Measurements from ENCODE around the gene HTATIP2. TPM values are rescaled to one million over a fixed set of nuclear protein-coding genes. Genes with fewer than 3 reads are reported as not detected.

HTATIP2 gene
- total RNA-seq, 4 donors from 2014 or later: 8.0 to 183 (median 100) TPM

GRCh38 chr11:20367313-20367948 is 3.9 kb downstream of the HTATIP2 start:
- WGBS, 2 donors (ENCODE audit: low coverage in 1 of 2): 55 to 61% methylated on average over 9 of the region's 9 CpGs
- peak overlapping the region; percentile 1 to 63 (median 40) for H3K27ac ChIP-seq
- in situ Hi-C loops (cut with MboI; ENCODE audit: low pct_ligation_motif_present in 1 of 4, low pct_unique_long_range_greater_than_20kb in 1 of 4, low sequenced_read_pairs in 3 of 4) (loop anchor here in 2 of 4 donors (25.0 kb wide), 2 partner anchors 430 to 805 kb away; no protein-coding TSS in a partner anchor), intact Hi-C loops (cut with DNase I; ENCODE audit: low total_unique reads) (no loop called here)
- no peak overlapping the region for H3K4me3 ChIP-seq
- peaks cover 0 to 30% (median 25%) of the 10 kb centered on the region in 4 donors for H3K4me1 ChIP-seq
- no peaks in the 10 kb centered on the region for H3K27me3 ChIP-seq
- TF ChIP-seq POLR2AphosphoS5 (IDR thresholded peaks at IDR 0.05) (peak in 1 of 3 donors; percentile 24), EP300 (IDR thresholded peaks at IDR 0.05; ENCODE audit: low read depth) (no peak), POLR2A (IDR thresholded peaks at IDR 0.05) (no peak)
- TF ChIP-seq, protein P1, sequence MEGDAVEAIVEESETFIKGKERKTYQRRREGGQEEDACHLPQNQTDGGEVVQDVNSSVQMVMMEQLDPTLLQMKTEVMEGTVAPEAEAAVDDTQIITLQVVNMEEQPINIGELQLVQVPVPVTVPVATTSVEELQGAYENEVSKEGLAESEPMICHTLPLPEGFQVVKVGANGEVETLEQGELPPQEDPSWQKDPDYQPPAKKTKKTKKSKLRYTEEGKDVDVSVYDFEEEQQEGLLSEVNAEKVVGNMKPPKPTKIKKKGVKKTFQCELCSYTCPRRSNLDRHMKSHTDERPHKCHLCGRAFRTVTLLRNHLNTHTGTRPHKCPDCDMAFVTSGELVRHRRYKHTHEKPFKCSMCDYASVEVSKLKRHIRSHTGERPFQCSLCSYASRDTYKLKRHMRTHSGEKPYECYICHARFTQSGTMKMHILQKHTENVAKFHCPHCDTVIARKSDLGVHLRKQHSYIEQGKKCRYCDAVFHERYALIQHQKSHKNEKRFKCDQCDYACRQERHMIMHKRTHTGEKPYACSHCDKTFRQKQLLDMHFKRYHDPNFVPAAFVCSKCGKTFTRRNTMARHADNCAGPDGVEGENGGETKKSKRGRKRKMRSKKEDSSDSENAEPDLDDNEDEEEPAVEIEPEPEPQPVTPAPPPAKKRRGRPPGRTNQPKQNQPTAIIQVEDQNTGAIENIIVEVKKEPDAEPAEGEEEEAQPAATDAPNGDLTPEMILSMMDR (IDR thresholded peaks at IDR 0.05): no peak
- no peaks in the 10 kb centered on the region for H3K9me3 ChIP-seq
- H3K36me3 ChIP-seq: peaks cover 0 to 15% (median 0%) of the 10 kb centered on the region in 4 donors
- peak; percentile 49 for DNase-seq

DNA sequence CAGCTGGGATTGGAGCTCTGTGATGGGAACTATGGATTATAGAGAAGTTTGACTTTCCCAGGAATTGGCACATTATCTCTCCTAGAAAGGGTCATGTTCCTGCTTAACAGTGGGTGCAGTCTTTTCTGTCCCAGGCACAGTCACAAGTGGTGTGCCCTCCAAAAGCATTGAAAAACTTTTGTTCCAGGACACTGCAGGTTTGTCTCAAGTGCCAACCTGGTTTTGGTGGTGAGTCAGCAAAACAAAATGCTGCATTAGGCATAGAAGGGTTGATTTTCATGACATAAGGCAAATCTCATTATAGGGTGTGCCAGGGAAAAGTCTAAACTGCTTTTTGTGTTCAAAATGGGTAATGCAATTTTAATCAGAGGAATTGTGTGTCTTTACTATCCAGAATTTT is 4.9 kb downstream of the HTATIP2 start:
- no peak for DNase-seq
- Histone ChIP-seq H3K27me3 (no peaks in the 10 kb centered on the region), H3K36me3 (peaks cover 0 to 15% (median 0%) of the 10 kb centered on the region in 4 donors), H3K9me3 (no peaks in the 10 kb centered on the region), H3K4me3 (no peak overlapping the region), H3K27ac (peak overlapping the region in 1 of 4 donors; percentile 63), H3K4me1 (peaks cover 0 to 26% (median 21%) of the 10 kb centered on the region in 4 donors)
- no peak for TF ChIP-seq POLR2A (IDR thresholded peaks at IDR 0.05)
- TF ChIP-seq EP300 (IDR thresholded peaks at IDR 0.05; ENCODE audit: low read depth): no peak
- TF ChIP-seq, protein P1 (IDR thresholded peaks at IDR 0.05): no peak
- TF ChIP-seq POLR2AphosphoS5 (IDR thresholded peaks at IDR 0.05): no peak
- intact Hi-C loops (cut with DNase I; ENCODE audit: low total_unique reads): no loop called here
- in situ Hi-C loops (cut with MboI; ENCODE audit: low pct_ligation_motif_present in 1 of 4, low pct_unique_long_range_greater_than_20kb in 1 of 4, low sequenced_read_pairs in 3 of 4): loop anchor here in 2 of 4 donors (25.0 kb wide), 2 partner anchors 431 to 806 kb away; no protein-coding TSS in a partner anchor

GRCh38 chr11:20369826-20370225 is 6.3 kb downstream of the HTATIP2 start:
- H3K27me3 ChIP-seq: no peaks in the 10 kb centered on the region
- H3K36me3 ChIP-seq: peaks cover 0 to 15% (median 0%) of the 10 kb centered on the region in 4 donors
- in situ Hi-C loops (cut with MboI; ENCODE audit: low pct_ligation_motif_present in 1 of 4, low pct_unique_long_range_greater_than_20kb in 1 of 4, low sequenced_read_pairs in 3 of 4): loop anchor here in 2 of 4 donors (25.0 kb wide), 2 partner anchors 433 to 808 kb away; no protein-coding TSS in a partner anchor
- H3K27ac ChIP-seq: no peak overlapping the region
- no peak overlapping the region for H3K4me3 ChIP-seq
- TF ChIP-seq EP300 (IDR thresholded peaks at IDR 0.05; ENCODE audit: low read depth) (no peak), POLR2A (IDR thresholded peaks at IDR 0.05) (no peak), POLR2AphosphoS5 (IDR thresholded peaks at IDR 0.05) (no peak)
- TF ChIP-seq, protein P1 (IDR thresholded peaks at IDR 0.05): no peak
- H3K4me1 ChIP-seq: peaks cover 0 to 20% (median 13%) of the 10 kb centered on the region in 4 donors
- H3K9me3 ChIP-seq: no peaks in the 10 kb centered on the region
- intact Hi-C loops (cut with DNase I; ENCODE audit: low total_unique reads): no loop called here
- DNase-seq: no peak

GRCh38 chr11:20372081-20372626 is 8.6 kb downstream of the HTATIP2 start:
- WGBS, 2 donors (ENCODE audit: low coverage in 1 of 2): 79 to 87% methylated on average over 5 of the region's 5 CpGs
- in situ Hi-C loops (cut with MboI; ENCODE audit: low pct_ligation_motif_present in 1 of 4, low pct_unique_long_range_greater_than_20kb in 1 of 4, low sequenced_read_pairs in 3 of 4) (loop anchor here in 2 of 4 donors (25.0 kb wide), 2 partner anchors 435 to 810 kb away; no protein-coding TSS in a partner anchor), intact Hi-C loops (cut with DNase I; ENCODE audit: low total_unique reads) (no loop called here)
- no peak for DNase-seq
- Histone ChIP-seq H3K27ac (no peak overlapping the region), H3K4me1 (peaks cover 0 to 7% (median 1%) of the 10 kb centered on the region in 4 donors), H3K36me3 (peaks cover 0 to 24% (median 3%) of the 10 kb centered on the region in 4 donors), H3K4me3 (no peak overlapping the region), H3K27me3 (no peaks in the 10 kb centered on the region), H3K9me3 (no peaks in the 10 kb centered on the region)
- TF ChIP-seq, protein P1 (IDR thresholded peaks at IDR 0.05): no peak
- TF ChIP-seq EP300 (IDR thresholded peaks at IDR 0.05; ENCODE audit: low read depth): no peak
- TF ChIP-seq POLR2AphosphoS5 (IDR thresholded peaks at IDR 0.05): no peak
- no peak for TF ChIP-seq POLR2A (IDR thresholded peaks at IDR 0.05)

Data from transverse colon (tissue), 4 donors.